MM.1S (cell line): ENCODE results near the gene LHPP.

Experiments
- DNase-seq: peaks from one replicate; pipeline ENCODE4 v3.0.0-alpha.2; 2015
- H2AFZ ChIP-seq: fragments of 300-600 bp; sonication (generic); 2 replicates; pipeline ENCODE4 v1.6.0; 2016; ENCODE audit warnings: antibody characterized with exemption, low read length
- H3F3A ChIP-seq: fragments of 300-600 bp; sonication (generic); 2 replicates; pipeline ENCODE4 v1.6.1; 2016; ENCODE audit warnings: mild to moderate bottlenecking, antibody characterized with exemption, low read length, moderate library complexity, mixed read lengths; ENCODE audit not compliant: insufficient read depth
- H3K27ac ChIP-seq: fragments of 300-600 bp; sonication (generic); 2 replicates; pipeline ENCODE4 v1.5.1; 2016; ENCODE audit warnings: mild to moderate bottlenecking, low read length
- H3K27me3 ChIP-seq: fragments of 300-600 bp; sonication (generic); replicated peaks from 2 replicates; pipeline ENCODE4 v1.6.0; 2016; ENCODE audit warnings: low read length; ENCODE audit not compliant: insufficient read depth
- H3K36me3 ChIP-seq: fragments of 300-600 bp; sonication (generic); replicated peaks from 2 replicates; pipeline ENCODE4 v1.6.1; 2016; ENCODE audit warnings: mild to moderate bottlenecking, low read length, mixed read lengths; ENCODE audit not compliant: insufficient read depth
- H3K4me1 ChIP-seq: fragments of 300-600 bp; sonication (generic); 2 replicates; pipeline ENCODE4 v1.6.1; 2016; ENCODE audit warnings: low read length, mixed read lengths
- H3K4me2 ChIP-seq: fragments of 300-600 bp; sonication (generic); 2 replicates; pipeline ENCODE4 v1.6.0; 2016; ENCODE audit warnings: low read depth, low read length
- H3K4me3 ChIP-seq: fragments of 300-600 bp; sonication (generic); 2 replicates; pipeline ENCODE4 v1.5.1; 2016; ENCODE audit warnings: low read length, mixed read lengths
- H3K79me2 ChIP-seq: fragments of 300-600 bp; sonication (generic); 2 replicates; pipeline ENCODE4 v1.6.1; 2016; ENCODE audit warnings: mixed run types, low read length, mixed read lengths
- H3K9ac ChIP-seq: fragments of 300-600 bp; sonication (generic); 2 replicates; pipeline ENCODE4 v1.6.1; 2016; ENCODE audit warnings: low read length, mixed read lengths
- H3K9me2 ChIP-seq: fragments of 300-600 bp; sonication (generic); replicated peaks from 2 replicates; pipeline ENCODE4 v1.6.1; 2016; ENCODE audit warnings: mild to moderate bottlenecking, low read length, mixed read lengths; ENCODE audit not compliant: insufficient read depth
- H3K9me3 ChIP-seq: fragments of 300-600 bp; sonication (generic); replicated peaks from 2 replicates; pipeline ENCODE4 v1.6.1; 2016; ENCODE audit warnings: mild to moderate bottlenecking, low read length, mixed read lengths; ENCODE audit not compliant: insufficient read depth
- H4K20me1 ChIP-seq: fragments of 300-600 bp; sonication (generic); 2 replicates; pipeline ENCODE4 v1.6.1; 2016; ENCODE audit warnings: mild to moderate bottlenecking, low read length, moderate library complexity, mixed read lengths; ENCODE audit not compliant: insufficient read depth
- CTCF ChIP-seq: fragments of 300-600 bp; sonication (generic); IDR thresholded peaks from 2 replicates; pipeline ENCODE4 v1.5.1; 2016; ENCODE audit warnings: antibody characterized with exemption, low read length, mixed read lengths
- EZH2 ChIP-seq: fragments of 300-600 bp; sonication (generic); optimal IDR thresholded peaks from 2 replicates; pipeline ENCODE3; 2017; ENCODE audit warnings: low read depth, mild to moderate bottlenecking, antibody characterized with exemption, low read length, mixed read lengths
- EZH2phosphoT487 ChIP-seq: fragments of 300-600 bp; sonication (generic); IDR thresholded peaks from 2 replicates; pipeline ENCODE4 v1.6.1; 2018; ENCODE audit warnings: antibody characterized with exemption, low read length

The LHPP gene

DNA sequence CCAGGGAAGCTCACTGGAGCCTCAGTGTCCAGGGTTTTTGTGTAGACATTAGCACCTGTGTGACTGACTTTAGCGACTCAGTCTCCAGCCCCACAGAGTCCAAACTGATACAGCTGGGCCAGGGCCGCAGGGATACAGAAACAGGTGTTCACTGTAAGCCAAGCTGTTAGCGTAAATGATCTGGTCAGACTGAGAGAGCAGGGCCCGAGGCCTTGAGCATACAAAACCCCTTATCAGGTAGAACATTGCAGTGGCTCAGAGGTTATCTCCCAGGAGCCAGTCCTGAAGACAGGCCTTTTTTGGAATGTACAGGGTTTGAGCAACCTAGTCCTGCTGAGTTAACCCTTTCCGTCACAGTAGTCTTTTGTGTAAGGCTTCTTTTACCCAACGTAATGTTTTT lies 25.0 kb downstream of the LHPP start:
- DNase-seq: no peak
- TF ChIP-seq EZH2 (no peak), CTCF (no peak), EZH2phosphoT487 (no peak)
- Histone ChIP-seq H3K4me1 (peaks cover 17% of the 10 kb centered on the region), H4K20me1 (no peaks in the 10 kb centered on the region), H2AFZ (no peak overlapping the region), H3K36me3 (no peaks in the 10 kb centered on the region), H3K9me3 (no peaks in the 10 kb centered on the region), H3K27ac (no peak overlapping the region), H3K9ac (no peak overlapping the region), H3K27me3 (no peaks in the 10 kb centered on the region), H3F3A (no peaks in the 10 kb centered on the region; the same call in 1 of the 2 replicates), H3K4me3 (no peak overlapping the region), H3K9me2 (no peaks in the 10 kb centered on the region), H3K79me2 (no peaks in the 10 kb centered on the region), H3K4me2 (no peak overlapping the region)

DNA sequence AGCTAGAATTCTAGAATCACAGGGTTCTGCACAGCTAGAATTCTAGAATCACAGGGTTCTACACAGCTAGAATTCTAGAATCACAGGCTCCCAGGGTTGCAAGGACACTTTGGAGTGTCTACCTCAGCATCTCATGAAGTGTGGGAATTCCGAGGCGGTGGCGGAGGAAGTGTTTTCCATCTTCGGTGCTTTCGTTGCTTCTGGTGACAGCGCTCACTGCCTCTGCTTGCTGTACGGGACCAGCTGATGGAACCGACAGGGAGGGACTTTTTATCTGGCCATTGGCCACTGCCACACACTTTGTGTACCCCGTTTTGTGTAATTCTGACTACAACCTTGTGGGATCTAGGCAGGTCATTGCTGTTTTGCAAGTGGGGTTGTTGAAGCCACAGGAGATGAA lies 29.5 kb downstream of the LHPP start:
- H3K4me3 ChIP-seq: no peak overlapping the region
- H3K4me2 ChIP-seq: no peak overlapping the region
- H3K79me2 ChIP-seq: no peaks in the 10 kb centered on the region
- H3K27ac ChIP-seq: no peak overlapping the region
- H3K9ac ChIP-seq: no peak overlapping the region
- H3K27me3 ChIP-seq: no peaks in the 10 kb centered on the region
- H3K36me3 ChIP-seq: no peaks in the 10 kb centered on the region
- H4K20me1 ChIP-seq: no peaks in the 10 kb centered on the region
- H3K9me2 ChIP-seq: no peaks in the 10 kb centered on the region
- no peak for TF ChIP-seq EZH2phosphoT487
- TF ChIP-seq EZH2: no peak
- no peak for TF ChIP-seq CTCF
- no peaks in the 10 kb centered on the region; the same call in 1 of the 2 replicates for H3F3A ChIP-seq
- H3K4me1 ChIP-seq: peaks cover 17% of the 10 kb centered on the region
- no peak overlapping the region for H2AFZ ChIP-seq
- H3K9me3 ChIP-seq: no peaks in the 10 kb centered on the region
- no peak for DNase-seq

DNA sequence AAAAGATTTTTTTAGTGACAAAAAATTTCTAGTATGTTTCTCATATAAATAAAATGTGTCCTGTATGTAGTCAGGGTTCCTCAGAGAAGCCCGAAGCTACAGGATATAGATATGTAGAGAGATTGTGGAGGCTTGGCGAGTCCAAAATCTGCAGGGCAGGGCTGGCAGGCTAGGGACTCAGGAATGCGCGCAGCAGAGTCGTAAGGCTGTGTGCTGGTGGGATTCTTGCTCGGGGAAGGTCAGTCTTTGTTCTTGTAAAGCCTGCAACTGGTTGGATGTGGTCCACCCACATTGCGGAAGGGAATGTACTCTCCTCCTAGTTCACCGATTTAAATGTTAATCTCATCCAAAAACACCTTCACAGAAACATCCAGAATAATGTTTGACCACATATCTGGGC lies 30.6 kb downstream of the LHPP start:
- Histone ChIP-seq H3F3A (no peaks in the 10 kb centered on the region; the same call in 1 of the 2 replicates), H3K9me3 (no peaks in the 10 kb centered on the region), H3K36me3 (no peaks in the 10 kb centered on the region), H3K9ac (no peak overlapping the region), H3K4me3 (no peak overlapping the region), H3K4me1 (peaks cover 17% of the 10 kb centered on the region), H2AFZ (no peak overlapping the region), H3K27me3 (no peaks in the 10 kb centered on the region), H4K20me1 (no peaks in the 10 kb centered on the region), H3K9me2 (no peaks in the 10 kb centered on the region), H3K27ac (no peak overlapping the region), H3K79me2 (no peaks in the 10 kb centered on the region), H3K4me2 (no peak overlapping the region)
- TF ChIP-seq EZH2phosphoT487: no peak
- TF ChIP-seq EZH2: no peak
- no peak for TF ChIP-seq CTCF
- no peak for DNase-seq
